DMS114 treated with DMSO at 0.1 percent for 48 hours (cell line): Measurements from ENCODE around the gene IFT43.

Source experiments
- DNase-seq: peaks from one replicate; lab custom pipeline; 2025; ENCODE audit not compliant: unreplicated experiment; lab: John Stamatoyannopoulos, UW

Gene IFT43

DNA sequence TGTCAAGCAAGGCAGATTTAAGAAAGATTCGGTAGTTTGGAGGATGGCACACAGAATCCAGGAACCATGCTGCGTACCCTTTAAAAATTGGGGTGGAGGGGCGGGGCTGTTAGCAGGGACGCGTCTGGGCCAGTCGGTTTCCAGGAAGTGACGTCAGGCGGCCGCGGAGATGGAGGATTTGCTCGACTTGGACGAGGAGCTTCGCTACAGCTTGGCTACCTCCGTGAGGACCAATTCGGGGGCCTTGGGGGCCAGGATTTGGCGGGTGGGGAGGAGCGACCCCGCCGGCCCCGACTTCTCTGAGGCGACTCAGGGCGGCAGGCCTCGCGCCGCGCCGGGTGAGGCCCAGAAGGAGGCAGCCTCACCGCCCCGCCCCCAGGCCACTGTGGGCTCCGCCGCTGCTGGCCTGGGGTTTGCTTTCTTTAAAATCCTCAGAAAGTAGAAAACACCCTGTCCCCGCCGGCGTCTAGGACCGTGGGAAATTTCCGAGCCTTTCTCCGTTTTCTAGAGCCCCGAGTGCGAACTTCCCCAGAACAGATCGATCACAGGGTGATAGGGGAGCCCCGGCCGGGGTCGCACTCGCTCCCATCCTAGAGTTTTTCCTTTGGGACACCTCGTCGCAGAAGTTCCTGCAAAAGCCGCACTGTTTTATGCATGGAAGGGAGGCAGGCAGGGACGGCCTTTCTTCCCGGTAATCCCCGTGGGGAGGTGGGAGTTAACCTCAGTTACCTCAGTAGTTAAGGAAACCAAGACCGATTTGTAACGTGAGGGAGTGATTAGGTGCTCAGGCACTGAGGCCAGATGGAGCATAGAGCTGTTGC, at the start of gene IFT43:
Gene IFT43, plus strand, starts transcription at position 146 of the 821 bp plus-strand sequence. Its CDS starts 24 bp downstream, at position 170.
- DNase-seq, result peak; percentile 78

DNA sequence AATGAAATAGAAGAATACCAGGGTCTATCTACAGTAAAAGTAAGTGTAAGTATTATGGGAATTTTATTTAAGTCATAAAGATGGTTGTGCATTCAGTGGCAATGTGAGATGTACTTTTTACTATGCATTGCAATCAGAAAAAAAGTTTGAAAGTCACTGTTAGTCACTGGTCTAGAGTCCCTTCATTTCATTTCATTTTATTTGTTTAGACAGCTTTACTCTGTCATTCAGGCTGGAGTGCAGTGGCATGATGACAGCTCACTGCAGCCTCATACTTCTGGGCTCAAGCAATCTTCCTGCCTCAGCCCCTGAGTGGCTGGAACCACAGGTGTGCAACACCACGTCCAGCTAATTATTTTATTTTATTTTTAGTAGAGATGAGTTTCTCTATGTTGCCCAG, 46.4 kb upstream of the IFT43 start:
- no peak for DNase-seq

DNA sequence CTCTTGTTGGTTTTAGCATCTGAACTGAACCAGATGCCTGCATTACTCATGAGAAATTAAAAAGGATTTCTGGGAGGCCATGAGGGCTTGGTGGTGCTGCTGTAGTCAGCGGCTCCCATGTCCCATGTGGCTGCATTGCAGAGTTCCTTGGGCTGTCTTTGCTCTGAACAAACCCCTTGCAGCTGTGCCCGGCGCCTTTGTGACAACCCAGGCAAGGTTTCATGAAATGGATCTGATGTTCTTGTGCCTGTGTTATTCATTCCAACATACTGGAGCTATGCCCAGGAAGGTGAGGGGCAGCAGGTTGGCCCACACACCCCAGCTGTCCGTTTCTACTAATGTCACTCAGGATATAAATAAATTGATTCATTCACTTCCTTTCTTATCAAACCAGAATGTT, 44.5 kb upstream of the IFT43 start:
- DNase-seq, result no peak

DNA sequence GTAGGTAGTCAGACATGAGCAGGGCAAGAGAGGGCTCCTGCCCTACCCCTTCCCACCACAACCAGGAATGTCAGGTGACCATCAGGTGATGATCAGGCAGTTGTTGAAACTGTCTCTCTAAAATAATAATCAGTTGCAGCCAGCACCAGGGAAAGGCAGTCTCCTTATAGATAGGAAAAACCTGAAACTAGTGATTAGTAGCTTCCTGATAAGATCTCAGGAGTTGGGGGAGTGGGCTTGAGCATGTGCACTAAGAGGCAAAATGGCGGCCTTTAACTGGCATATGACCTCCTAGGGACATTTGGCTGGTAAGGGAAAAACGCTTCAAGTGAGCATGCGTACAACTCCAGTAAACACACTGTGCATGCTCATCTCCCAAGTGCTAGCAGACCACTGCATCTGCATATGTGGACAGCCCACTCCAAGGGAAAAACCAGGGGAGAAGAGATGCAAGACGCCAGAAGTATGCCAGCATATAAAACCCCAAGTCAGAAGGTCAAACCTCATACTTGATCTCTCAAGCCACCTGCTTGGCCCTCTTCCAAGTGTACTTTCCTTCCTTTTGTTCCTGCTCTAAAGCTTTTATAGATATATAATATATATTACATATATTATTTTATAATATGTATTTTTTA, 40.8 kb upstream of the IFT43 start:
- no peak for DNase-seq

DNA sequence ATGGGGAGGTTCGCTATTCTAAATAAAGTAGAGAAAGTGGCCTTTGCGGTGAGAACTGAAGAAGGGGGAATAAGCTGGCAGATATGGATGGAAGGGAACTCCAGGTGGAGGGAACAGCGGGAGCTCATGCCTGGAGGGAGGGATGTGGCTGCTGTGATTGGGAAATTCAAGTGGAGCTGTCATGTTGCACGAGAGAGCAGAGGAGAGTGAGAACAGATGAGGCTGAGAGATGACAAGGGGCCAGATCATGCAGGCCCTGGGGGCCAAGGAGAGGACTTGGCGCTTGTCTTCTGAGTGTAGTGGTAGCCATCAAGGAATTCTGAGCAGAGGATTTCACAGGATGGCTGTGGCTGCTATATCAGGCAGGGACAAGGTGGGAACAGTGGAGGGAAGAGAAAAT, 38.8 kb upstream of the IFT43 start:
- DNase-seq, result no peak

DNA sequence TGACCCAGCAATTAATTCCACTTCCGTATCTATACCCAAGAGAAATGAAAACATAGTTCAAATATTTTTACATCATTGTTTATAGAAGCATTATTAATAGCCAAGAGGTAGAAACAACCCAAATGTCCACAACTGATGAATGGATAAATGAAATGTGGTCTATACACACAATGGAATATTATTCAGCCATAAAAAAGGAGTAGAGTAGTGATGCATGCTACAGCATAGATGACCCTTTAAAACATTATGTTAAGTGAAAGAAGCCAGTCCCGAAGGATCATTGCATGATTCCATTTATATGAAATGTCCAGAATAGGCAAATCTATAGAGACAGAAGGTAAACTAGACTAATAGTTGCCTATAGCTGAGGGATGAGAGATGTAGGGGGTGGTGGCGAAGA, 33.1 kb upstream of the IFT43 start:
- no peak for DNase-seq

DNA sequence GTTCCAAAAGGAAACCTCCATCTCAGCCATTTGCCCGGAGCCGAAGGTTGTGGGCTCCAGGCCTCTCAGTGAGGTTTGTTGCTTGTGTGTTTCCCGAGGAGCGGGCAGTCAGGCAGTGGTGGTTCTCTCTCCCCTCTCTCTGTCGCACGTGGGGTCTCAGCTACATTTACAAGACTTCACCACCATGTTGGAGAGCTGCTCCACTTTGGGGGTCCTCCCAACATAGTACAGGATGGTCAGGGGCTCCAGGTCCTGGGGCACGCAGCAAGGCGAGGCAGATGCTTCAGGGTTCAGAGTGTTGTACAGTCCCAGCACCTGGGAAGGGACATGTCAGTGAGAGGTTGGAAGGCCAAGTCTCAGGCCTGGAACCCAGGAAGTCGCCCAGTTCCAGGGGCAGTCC, 26.5 kb upstream of the IFT43 start:
- no peak for DNase-seq

DNA sequence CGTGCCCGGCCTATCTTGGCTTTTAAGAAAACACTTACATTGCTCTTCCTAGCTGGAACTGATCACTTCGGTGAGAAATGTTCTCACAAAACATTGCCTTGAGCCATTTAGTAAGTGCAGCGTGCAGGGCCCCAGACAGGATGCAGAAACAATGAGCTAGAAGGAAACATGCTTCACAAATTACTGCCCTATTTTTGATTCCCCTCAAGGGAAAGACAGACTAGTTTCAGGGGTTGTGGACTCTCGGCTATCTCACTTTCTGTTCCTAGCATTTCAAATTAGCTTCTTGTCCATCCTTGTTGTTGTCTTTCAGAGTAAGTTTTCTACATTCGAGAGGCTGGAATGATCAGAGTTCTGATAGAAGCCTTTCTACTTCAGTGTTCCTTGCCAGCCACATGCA, 25.3 kb upstream of the IFT43 start:
- no peak for DNase-seq

DNA sequence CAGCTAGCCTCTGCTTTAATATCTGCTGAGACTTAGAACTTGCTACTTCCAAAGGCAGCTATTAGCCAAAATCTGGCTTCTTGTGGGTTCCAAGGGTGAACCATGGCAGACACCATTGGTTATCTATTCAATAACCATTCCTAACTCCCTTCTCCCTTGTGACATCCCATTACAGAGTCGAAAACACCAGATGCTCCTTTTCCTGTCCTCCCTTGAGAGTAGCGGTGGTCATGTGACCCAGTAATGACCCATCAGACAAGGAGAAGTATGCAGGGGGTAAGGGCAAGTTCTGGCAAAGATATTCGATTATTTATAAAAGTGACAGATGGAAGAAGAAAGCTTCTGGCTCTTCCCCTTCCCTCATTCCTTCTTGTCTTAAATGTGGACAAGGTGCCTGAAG, 23.9 kb upstream of the IFT43 start:
- DNase-seq, result no peak

DNA sequence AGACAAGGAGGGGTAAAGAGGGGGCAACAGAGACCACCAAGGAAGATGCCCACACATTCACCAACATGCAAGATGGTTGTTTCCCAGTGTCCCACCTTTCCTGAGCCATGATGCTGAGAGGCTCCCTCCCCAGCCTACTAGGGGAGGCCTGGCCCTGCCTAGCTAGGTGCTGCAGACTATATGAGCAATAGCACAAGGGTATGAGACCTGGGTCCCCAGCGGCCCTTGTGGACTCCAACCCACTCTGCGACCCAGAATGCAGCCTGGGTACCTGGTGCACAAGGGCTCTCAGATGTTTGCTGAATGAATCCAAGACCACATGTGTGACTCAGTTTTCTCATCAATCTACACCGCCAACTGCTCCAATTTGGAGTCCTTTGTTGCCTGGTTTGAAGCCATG, 17.7 kb upstream of the IFT43 start:
- DNase-seq, result no peak

DNA sequence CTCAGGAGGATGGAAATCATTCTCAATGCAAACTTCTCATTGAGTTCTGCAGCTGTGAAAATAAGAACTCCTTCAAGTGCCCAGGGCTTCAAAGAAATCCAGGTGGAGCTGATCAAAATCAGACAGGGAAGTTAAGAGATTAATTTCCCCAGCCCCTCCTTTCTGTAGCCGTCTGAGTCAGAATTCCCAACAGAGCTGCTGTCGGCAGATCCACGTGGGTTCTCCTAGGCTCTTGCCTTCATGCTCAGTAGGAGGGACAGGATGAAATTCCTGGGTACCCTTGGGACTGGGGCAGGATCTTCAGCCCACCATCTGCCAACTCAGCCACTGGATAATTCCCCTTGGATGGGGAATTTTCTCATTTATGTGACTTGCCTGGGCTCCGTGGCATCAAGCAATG, 17.1 kb upstream of the IFT43 start:
- DNase-seq, result no peak

DNA sequence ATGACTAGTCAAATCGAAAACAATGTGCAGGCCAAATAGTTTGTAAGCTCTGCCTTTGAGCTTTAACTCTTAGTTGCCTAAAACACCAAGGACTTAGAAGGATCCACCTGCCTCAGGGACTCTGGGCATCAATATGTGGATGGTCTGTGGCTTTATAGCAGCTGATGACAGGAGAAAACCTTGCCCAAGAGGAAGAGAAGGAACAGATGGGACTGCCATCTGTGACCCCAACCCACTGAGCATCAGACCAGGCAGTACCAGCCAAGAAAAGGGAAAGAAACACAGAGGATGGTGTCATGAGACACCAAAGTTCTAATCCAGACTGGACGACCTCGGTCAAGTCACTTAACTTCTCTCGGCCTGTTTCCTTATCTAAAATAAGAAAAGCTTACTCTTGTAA, 16.4 kb upstream of the IFT43 start:
- DNase-seq, result no peak

DNA sequence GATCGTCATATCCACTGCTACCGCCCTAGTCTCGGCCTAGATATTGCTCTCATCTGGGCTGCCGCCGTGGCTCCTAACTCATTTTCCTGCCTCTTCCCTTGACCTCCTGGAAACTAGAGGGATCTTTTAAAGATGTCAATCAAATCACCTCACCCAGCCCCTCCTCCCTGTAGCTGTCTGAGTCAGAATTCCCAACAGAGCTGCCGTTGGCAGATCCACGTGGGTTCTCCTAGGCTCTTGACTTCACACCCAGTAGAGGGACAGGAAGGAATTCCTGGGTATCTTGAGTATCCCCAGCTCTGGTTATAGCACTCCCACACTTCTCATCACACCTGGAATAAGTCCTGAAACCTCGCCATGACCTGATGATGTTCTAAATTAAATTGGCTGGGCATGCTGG, 15.7 kb upstream of the IFT43 start:
- no peak for DNase-seq

DNA sequence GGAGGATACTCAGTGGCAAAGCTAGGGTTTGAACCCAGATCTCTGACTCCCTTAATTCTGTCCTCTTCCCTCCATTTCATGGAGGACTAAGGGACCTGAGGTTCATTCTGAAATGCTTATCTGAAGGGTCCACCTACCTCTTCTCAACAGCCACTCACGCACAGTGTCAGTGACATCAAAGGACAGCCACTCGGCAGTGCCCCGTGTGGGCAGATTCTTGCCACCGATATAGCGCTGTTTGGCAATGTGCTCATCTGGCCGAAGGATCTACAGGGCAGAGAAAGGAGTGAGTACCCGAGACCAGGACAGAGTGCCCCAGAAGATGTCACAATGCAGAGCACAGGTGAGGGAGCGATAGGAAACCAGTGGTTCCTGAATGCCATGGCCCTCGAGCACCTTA, 14.6 kb upstream of the IFT43 start:
- no peak for DNase-seq

DNA sequence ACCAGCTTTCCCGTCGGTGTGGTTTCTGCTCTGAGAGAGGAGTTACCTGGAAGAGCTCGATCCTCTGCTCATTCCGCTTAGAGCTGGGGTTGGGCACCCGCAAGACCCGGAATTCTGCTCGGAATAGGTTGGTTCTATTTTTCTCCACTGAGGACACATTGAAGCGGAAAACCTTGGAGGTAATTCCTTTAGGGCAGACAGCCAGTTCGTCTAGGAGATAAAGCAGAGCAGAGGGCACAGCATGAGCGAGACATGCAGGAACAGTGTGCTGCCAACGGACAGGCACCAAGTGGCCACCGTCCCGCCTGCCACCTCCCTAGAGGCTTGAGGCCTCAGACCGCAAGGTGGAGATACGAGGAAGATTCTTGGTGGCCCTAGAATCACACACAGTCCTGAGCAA, 14.1 kb upstream of the IFT43 start:
- no peak for DNase-seq

DNA sequence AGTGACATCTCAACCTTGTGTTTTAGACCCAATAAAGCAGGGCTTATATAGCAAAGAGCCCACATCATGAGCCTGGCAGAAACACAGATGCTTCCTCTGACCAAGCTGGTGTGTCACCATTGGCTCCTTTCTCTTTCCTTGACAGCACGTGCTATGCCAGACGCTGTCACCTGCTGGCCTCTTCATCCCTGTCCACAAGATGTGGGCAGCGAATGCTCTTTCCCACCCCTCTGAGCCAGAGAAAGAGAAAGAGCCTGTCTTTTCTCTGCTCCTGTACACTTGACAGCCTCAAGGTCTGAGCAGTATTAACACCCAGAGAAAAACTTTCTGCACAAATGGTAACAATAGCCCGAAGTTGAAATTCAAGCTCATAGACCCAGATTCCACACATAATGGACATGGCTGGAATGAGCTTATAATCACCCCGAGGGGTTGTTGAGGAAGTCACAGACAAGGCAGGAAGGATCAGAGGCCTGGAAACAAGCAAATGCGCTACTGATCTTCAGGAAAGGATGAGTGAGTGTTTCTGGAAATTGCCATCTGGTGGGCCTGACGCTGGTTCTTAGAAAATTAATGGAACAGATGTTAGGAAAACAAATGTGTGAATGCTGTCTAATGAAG, 12.7 kb upstream of the IFT43 start:
- DNase-seq, result no peak

DNA sequence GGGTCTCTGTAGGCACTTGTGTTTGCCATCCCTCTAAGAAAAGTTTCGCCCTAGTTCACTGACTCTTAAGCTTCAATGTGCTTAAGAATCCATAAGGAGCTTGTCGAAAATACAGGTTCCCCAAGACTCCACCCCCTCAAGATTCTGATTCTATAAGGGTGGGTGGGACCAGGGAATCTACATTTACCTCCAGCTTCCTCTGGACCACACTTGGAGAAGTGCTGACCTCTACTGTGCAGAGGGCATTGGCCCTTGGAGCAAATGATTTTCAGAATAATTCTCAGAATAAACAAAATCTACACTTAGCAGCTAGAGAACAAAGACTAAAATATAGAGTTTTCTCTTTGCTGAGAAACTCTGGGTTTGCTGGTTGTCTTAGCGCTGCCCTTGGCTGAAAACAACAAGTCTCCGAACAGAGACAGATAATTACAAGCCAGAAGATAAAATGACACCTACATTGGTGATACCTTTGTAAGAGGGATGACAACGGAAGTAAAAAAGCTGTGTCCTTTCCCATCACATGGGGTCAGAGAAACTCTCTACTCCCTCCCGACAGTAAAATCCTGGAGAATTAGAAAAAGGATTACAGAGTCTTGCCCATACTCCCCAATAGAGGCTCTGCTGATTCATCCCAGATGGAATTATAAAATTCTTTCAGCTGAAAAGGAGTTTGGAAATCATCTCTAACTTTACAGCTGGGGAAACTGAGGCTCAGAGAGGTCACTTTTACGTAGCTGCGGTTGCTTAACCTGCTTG, 8.6 kb upstream of the IFT43 start:
- DNase-seq, result no peak

DNA sequence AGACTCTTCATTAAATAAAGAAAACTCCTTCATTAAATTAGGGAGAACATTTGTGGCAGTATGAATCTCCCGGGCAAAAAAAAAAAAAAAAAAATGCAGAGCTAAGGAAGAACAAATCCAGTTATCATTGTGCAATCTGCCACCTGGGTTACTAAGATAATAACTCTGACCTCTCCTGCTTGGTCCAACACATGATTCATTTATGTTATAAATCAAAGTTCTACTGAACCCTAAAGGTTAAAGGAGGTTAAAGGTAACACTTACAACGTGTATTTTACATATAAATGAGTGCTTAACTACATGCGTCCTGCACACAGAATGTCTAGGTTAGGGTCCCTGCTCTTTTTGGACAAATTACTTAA, 8.0 kb upstream of the IFT43 start:
- no peak for DNase-seq

DNA sequence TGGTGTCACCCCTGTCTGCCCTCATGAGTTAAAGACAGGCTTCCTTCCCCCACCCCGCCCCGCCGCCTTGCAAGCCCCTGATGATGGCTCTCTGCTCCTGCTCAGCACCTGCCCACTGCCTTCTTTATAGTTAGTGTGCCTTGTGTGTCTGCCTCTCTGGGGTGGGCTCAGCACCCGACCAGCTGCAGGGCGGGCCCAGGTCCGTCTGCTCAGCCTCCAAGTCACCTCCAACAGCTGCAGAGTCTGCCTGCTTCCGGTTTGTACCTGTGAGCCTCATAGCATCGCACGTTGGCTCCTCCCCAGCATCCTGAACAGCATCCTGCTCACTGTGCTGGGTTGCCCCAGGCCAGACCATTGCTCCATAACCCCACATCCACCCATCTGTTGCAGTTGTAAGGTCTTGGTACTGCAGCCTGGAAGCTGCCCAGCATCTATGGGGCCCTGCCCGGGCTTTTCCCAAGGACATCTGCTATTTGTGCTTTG, 7.3 kb upstream of the IFT43 start:
- DNase-seq, result no peak

DNA sequence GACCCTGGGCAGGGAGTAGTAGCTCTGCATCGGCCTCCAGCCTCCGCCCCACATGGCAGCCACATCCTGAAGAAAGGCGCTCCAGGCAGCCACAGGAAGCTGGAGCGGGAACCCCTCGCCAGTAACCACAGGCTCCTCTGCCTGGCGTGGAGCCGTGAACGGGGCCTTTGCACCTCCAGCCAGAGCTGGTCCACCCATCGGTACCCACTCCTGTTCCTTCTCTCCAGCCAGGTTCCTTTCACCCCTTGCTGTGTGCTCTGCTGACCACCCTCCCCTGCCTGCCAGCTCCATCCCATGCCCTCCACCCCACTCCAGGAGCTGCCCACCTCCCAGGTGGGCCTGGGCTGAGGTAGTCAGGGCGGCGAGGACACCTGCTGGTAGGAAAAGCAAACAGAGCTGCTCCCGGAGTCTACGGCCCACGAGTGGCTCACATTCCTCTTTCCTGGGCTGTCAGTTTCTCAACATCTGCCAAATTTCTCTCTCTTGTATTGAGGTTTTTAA, 6.4 kb upstream of the IFT43 start:
- peak; percentile 5 for DNase-seq
